Ishikawa (cell line): Measurements from ENCODE around the gene IGF1R.

Experiments
- CEBPB ChIP-seq: IDR thresholded peaks from 2 replicates; pipeline ENCODE4 v1.6.1; 2012
- CREB1 ChIP-seq: IDR thresholded peaks from 2 replicates; pipeline ENCODE4 v1.6.1; 2012; ENCODE audit warnings: low read depth
- EGR1 ChIP-seq: IDR thresholded peaks from 2 replicates; pipeline ENCODE4 v1.6.1; 2012
- EP300 ChIP-seq: IDR thresholded peaks from 2 replicates; pipeline ENCODE4 v1.6.1; 2012; ENCODE audit warnings: borderline replicate concordance
- FOXM1 ChIP-seq: IDR thresholded peaks from 2 replicates; pipeline ENCODE4 v1.6.1; 2012; ENCODE audit warnings: low read depth, borderline replicate concordance
- MAX ChIP-seq: IDR thresholded peaks from 2 replicates; pipeline ENCODE4 v1.6.1; 2012
- NFIC ChIP-seq: IDR thresholded peaks from 2 replicates; pipeline ENCODE4 v1.6.1; 2012
- RAD21 ChIP-seq: IDR thresholded peaks from 2 replicates; pipeline ENCODE4 v1.6.1; 2012; ENCODE audit warnings: low read depth
- REST ChIP-seq: IDR thresholded peaks from 2 replicates; pipeline ENCODE4 v1.6.1; 2012; ENCODE audit warnings: low read depth, mild to moderate bottlenecking
- TAF1 ChIP-seq: IDR thresholded peaks from 2 replicates; pipeline ENCODE4 v1.6.1; 2012; ENCODE audit warnings: low read depth, mild to moderate bottlenecking
- TCF12 ChIP-seq: IDR thresholded peaks from 2 replicates; pipeline ENCODE4 v1.6.1; 2012; ENCODE audit warnings: low read depth
- TEAD4 ChIP-seq: IDR thresholded peaks from 2 replicates; pipeline ENCODE4 v1.6.1; 2012
- USF1 ChIP-seq: IDR thresholded peaks from 2 replicates; pipeline ENCODE4 v1.6.1; 2012
- YY1 ChIP-seq: IDR thresholded peaks from 2 replicates; pipeline ENCODE4 v1.6.1; 2012; ENCODE audit warnings: low read depth
- ZBTB7A ChIP-seq: IDR thresholded peaks from 2 replicates; pipeline ENCODE4 v1.6.1; 2012; ENCODE audit warnings: low read depth

The IGF1R gene

GRCh38 chr15:98815207-98815606, 166.9 kb downstream of the IGF1R start:
- TF ChIP-seq EGR1 (no peak), ZBTB7A (no peak), MAX (no peak), EP300 (no peak), YY1 (no peak), TEAD4 (no peak), USF1 (no peak), RAD21 (no peak), CREB1 (no peak), FOXM1 (no peak), REST (no peak), NFIC (no peak), CEBPB (no peak), TAF1 (no peak), TCF12 (no peak)

- TF ChIP-seq CREB1 (no peak), ZBTB7A (no peak), TAF1 (no peak), EGR1 (no peak), REST (no peak), USF1 (no peak), RAD21 (no peak), YY1 (no peak), FOXM1 (no peak), CEBPB (no peak), MAX (no peak), TEAD4 (no peak), TCF12 (no peak), EP300 (no peak)
These were observed 169.4 kb downstream of the IGF1R start for GRCh38 chr15:98817745-98818144.

- TF ChIP-seq TCF12 (no peak), NFIC (no peak), RAD21 (no peak), CEBPB (no peak), FOXM1 (no peak), USF1 (peak; percentile 29; the same call in 1 of the 2 replicates), CREB1 (no peak), MAX (peak; percentile 19; the same call in 1 of the 2 replicates), EGR1 (no peak)
These were observed 174.7 kb downstream of the IGF1R start for GRCh38 chr15:98823012-98823458.

- TF ChIP-seq YY1 = no peak
- no peak for TF ChIP-seq CEBPB
These were observed 175.3 kb downstream of the IGF1R start for GRCh38 chr15:98823616-98824015.

- TF ChIP-seq ZBTB7A (no peak), MAX (no peak), CEBPB (no peak), NFIC (no peak), TAF1 (no peak)
These were observed 176.3 kb downstream of the IGF1R start for GRCh38 chr15:98824595-98824994.

GRCh38 chr15:98826658-98827057, 178.3 kb downstream of the IGF1R start:
- no peak for TF ChIP-seq REST
- no peak for TF ChIP-seq RAD21
- TF ChIP-seq CREB1 = no peak
- no peak for TF ChIP-seq NFIC
- no peak for TF ChIP-seq EP300
- no peak for TF ChIP-seq YY1
- TF ChIP-seq EGR1 = no peak
- TF ChIP-seq TEAD4 = no peak
